Kidney (tissue), 14 donors: ENCODE results near the gene MTF2. TPM values are rescaled to one million over a fixed set of nuclear protein-coding genes. Genes with fewer than 3 reads are reported as not detected.

Experiments
- DNase-seq, 5 donors: peaks; one replicate each; pipeline ENCODE4 v3.0.0-alpha.2; 2013 to 2020
- FAIRE-seq: peaks from 2 replicates; lab custom pipeline; 2012; peaks lifted over from hg19 to GRCh38; lab: Jason Lieb, UNC
- H3K27ac ChIP-seq, 2 donors: one replicate each; pipeline ENCODE4 v1.7.0; 2013; ENCODE audit warnings: low read depth in 2 of 2, low read length in 2 of 2, inconsistent platforms in 1 of 2
- H3K27me3 ChIP-seq: one replicate; pipeline ENCODE4 v1.7.1; 2013; ENCODE audit warnings: low read length, inconsistent platforms; ENCODE audit not compliant: control insufficient read depth, insufficient read depth
- H3K36me3 ChIP-seq, 3 donors: one replicate each; pipeline versions ENCODE4 v1.7.0 to v1.7.1; 2013; ENCODE audit warnings: low read length in 3 of 3, control low read depth in 1 of 3, inconsistent platforms in 1 of 3; ENCODE audit not compliant: insufficient read depth in 3 of 3, control insufficient read depth in 2 of 3
- H3K4me1 ChIP-seq, 3 donors: one replicate each; pipeline versions ENCODE4 v1.7.0 to v1.7.1; 2013; ENCODE audit warnings: low read length in 3 of 3, inconsistent platforms in 1 of 3, low read depth in 1 of 3; ENCODE audit not compliant: control insufficient read depth in 2 of 3, insufficient read depth in 2 of 3
- H3K4me3 ChIP-seq, 3 donors: one replicate each; pipeline versions ENCODE4 v1.7.0 to v1.8.1; 2013; ENCODE audit warnings: low read length in 3 of 3, control low read depth in 1 of 3, inconsistent platforms in 1 of 3
- H3K9ac ChIP-seq, 3 donors: one replicate each; pipeline versions ENCODE4 v1.7.0 to v1.7.1; 2013; ENCODE audit warnings: low read length in 3 of 3, control low read depth in 1 of 3, inconsistent platforms in 1 of 3
- H3K9me3 ChIP-seq, 3 donors: one replicate each; pipeline versions ENCODE4 v1.7.0 to v1.7.1; 2013; ENCODE audit warnings: low read length in 3 of 3, control low read depth in 1 of 3, inconsistent platforms in 1 of 3; ENCODE audit not compliant: control insufficient read depth in 2 of 3, insufficient read depth in 1 of 3
- intact Hi-C: fragments of 100-400 bp; cut with DNase I; formaldehyde crosslinking; loops from one replicate; pipeline ENCODE4 v1.11.1; 2022
- polyA plus RNA-seq: library from polyadenylated mRNA; stranded (reverse); fragments of 350-450 nt; fragmentation: Illumina TruSeq; extraction: RNeasy Lipid Tissue Mini Kit (QIAGEN cat#74804); gene quantifications from one replicate; pipeline ENCODE4 v1.2.3, GENCODE V29; 2014; ENCODE audit warnings: low read depth, low replicate concordance; ENCODE audit not compliant: insufficient read depth
- total RNA-seq: library from RNA; stranded (reverse); fragmentation: NEBNext Ultra II Directional; extraction: Animal tissue kit (Norgen Biotek cat#: 25700); gene quantifications from one replicate; pipeline ENCODE4 v1.2.1, GENCODE V29; 2021
- TF ChIP-seq, protein P1 (sequence below): IDR thresholded peaks from 3 replicates; pipeline ENCODE4 v1.5.1; 2012; ENCODE audit warnings: mild to moderate bottlenecking, moderate library complexity, borderline replicate concordance; ENCODE audit not compliant: insufficient read depth; ENCODE audit errors: extremely low read depth
- donor health status: control.
- donor health status: control.
- donor health status: control.
- donor health status: control.
- donor health status: control.
- donor health status: DM: yes; HTN: yes; CAD: no.
- donor health status: Normal renal cell carcinoma (clear cell type).

The MTF2 gene
- total and polyA plus RNA-seq, 2 donors from 2014 or later = 8.8 to 30.5 TPM

DNA sequence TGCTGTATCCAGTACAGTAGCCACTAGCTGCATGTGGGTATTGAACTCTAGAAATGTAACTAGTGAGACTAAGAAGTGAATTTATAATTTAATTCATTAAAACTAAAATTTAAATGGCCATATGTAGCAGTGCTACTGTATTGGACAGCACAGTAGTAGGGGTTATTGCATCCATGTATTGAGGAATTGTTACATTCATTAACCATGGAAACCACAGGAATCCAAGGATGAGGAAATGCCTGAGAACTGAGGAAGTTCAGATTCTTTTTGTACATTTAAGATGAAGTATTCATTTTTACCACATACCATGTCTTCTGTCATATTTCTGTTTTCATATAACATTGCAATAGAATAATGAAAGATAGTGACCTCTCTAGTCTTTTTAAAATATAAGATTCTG lies 2.6 kb downstream of the MTF2 start:
- DNase-seq (peak in 2 of 5 donors; percentile 21 to 30), FAIRE-seq (no peak)
- Histone ChIP-seq H3K4me1 (peaks cover 0 to 2% (median 0%) of the 10 kb centered on the region in 3 donors), H3K9me3 (no peaks in the 10 kb centered on the region), H3K4me3 (peak overlapping the region in 1 of 3 donors; percentile 93), H3K27me3 (no peaks in the 10 kb centered on the region), H3K36me3 (peaks cover 0 to 6% (median 2%) of the 10 kb centered on the region in 3 donors), H3K27ac (no peak overlapping the region), H3K9ac (peak overlapping the region in 2 of 3 donors; percentile 39 to 77)
- TF ChIP-seq, protein P1, sequence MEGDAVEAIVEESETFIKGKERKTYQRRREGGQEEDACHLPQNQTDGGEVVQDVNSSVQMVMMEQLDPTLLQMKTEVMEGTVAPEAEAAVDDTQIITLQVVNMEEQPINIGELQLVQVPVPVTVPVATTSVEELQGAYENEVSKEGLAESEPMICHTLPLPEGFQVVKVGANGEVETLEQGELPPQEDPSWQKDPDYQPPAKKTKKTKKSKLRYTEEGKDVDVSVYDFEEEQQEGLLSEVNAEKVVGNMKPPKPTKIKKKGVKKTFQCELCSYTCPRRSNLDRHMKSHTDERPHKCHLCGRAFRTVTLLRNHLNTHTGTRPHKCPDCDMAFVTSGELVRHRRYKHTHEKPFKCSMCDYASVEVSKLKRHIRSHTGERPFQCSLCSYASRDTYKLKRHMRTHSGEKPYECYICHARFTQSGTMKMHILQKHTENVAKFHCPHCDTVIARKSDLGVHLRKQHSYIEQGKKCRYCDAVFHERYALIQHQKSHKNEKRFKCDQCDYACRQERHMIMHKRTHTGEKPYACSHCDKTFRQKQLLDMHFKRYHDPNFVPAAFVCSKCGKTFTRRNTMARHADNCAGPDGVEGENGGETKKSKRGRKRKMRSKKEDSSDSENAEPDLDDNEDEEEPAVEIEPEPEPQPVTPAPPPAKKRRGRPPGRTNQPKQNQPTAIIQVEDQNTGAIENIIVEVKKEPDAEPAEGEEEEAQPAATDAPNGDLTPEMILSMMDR = no peak
- intact Hi-C loops = no loop called here

DNA sequence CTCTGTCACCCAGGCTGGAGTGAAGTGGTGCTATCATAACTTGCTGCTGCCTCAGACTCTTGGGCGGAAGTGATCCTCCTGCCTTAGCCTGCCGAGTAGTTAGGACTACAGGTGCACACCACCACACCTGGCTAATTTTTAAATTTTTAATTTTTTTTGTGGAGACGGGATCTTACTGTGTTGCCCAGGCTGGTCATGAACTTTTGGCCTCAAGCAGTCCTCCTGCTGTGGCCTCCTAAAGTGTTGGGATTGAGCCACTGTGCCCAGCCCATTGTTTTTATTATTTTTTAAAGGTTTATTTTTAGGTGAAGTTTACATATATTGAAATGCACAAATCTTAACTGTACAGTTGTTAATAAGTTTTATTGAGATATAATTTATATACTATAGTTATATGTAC lies 3.2 kb downstream of the MTF2 start:
- Histone ChIP-seq H3K27ac (no peak overlapping the region), H3K9ac (no peak overlapping the region), H3K4me3 (no peak overlapping the region), H3K27me3 (no peaks in the 10 kb centered on the region), H3K36me3 (peaks cover 0 to 6% (median 2%) of the 10 kb centered on the region in 3 donors), H3K4me1 (peaks cover 0 to 2% (median 0%) of the 10 kb centered on the region in 3 donors), H3K9me3 (no peaks in the 10 kb centered on the region)
- DNase-seq (no peak), FAIRE-seq (no peak)
- TF ChIP-seq, protein P1 = no peak
- intact Hi-C loops = no loop called here

DNA sequence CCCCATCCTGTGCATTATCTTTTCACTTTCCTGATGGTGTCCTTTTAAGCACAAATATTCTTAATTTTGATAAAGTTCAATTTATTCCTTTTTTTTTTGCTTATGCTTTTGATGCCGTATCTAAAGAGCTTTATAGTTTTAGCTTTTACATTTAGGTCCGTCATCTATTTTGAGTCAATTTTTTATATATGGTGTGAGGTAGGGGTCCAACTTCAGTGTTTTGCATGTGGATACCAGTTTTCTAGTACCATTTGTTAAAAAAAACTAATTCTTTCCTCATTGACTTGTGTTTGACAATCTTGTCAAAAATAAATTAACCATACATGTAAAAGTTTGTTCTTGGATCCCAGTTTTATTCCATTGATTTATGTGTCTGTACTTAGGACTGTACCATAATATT lies 4.9 kb downstream of the MTF2 start:
- TF ChIP-seq, protein P1 = no peak
- no peaks in the 10 kb centered on the region for H3K9me3 ChIP-seq
- DNase-seq (no peak), FAIRE-seq (no peak)
- H3K4me1 ChIP-seq = peaks cover 0 to 2% (median 0%) of the 10 kb centered on the region in 3 donors
- H3K27ac ChIP-seq = no peak overlapping the region
- H3K36me3 ChIP-seq = peaks cover 0 to 6% (median 2%) of the 10 kb centered on the region in 3 donors
- no peak overlapping the region for H3K4me3 ChIP-seq
- intact Hi-C loops = no loop called here
- no peak overlapping the region for H3K9ac ChIP-seq
- no peaks in the 10 kb centered on the region for H3K27me3 ChIP-seq

DNA sequence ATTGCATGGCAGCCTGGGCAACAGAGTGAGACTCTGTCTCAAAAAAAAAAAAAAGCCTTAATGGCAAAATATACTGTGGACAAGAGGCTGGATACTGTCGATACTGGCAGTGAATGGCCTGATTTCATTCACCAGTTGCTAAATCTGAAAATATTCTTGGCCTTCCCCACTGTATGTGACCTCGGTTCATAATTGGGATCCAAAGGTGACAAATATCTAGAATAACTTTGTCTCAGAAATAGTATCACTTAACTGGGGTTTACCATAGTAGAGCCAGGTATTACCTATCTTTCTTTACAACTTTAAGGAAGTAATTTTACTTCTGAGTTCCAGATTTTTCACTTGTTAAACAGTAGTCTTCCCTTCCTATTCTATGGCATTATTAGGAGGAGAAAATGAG lies 8.4 kb downstream of the MTF2 start:
- Histone ChIP-seq H3K27ac (no peak overlapping the region), H3K27me3 (no peaks in the 10 kb centered on the region), H3K9ac (no peak overlapping the region), H3K4me3 (no peak overlapping the region), H3K9me3 (no peaks in the 10 kb centered on the region), H3K4me1 (no peaks in the 10 kb centered on the region), H3K36me3 (peaks cover 0 to 6% (median 2%) of the 10 kb centered on the region in 3 donors)
- intact Hi-C loops = no loop called here
- DNase-seq (no peak), FAIRE-seq (no peak)
- TF ChIP-seq, protein P1 = no peak
